Stimulated activated naive CD8-positive, alpha-beta T cell treated with anti-CD3 and anti-CD28 coated beads, Interleukin-15, Interleukin-2, amounts not matched to agents 100 ng/mL and 50 ng/mL, for 24 hours (primary cell): ENCODE data around the gene DISP2.

ENCODE experiments used
- H3K27ac Mint-ChIP-seq: one replicate; pipeline ENCODE4 v1.8.0; 2021; ENCODE audit warnings: mild to moderate bottlenecking, mixed read lengths
- H3K27me3 Mint-ChIP-seq: one replicate; pipeline ENCODE4 v1.8.0; 2021; ENCODE audit warnings: mixed read lengths
- H3K36me3 Mint-ChIP-seq: one replicate; pipeline ENCODE4 v1.8.0; 2021; ENCODE audit warnings: low read depth, mixed read lengths
- H3K4me1 Mint-ChIP-seq: one replicate; pipeline ENCODE4 v1.8.0; 2021; ENCODE audit warnings: low read depth, mixed read lengths
- H3K4me3 Mint-ChIP-seq: one replicate; pipeline ENCODE4 v1.8.0; 2021; ENCODE audit warnings: mild to moderate bottlenecking, mixed read lengths
- H3K9me3 Mint-ChIP-seq: one replicate; pipeline ENCODE4 v1.8.0; 2021; ENCODE audit warnings: mixed read lengths

The DISP2 gene

GRCh38 chr15:40399370-40399769 lies 41.4 kb downstream of the DISP2 start:
- Mint-ChIP-seq H3K36me3 (no peaks in the 10 kb centered on the region), H3K9me3 (no peaks in the 10 kb centered on the region), H3K27ac (no peak overlapping the region), H3K27me3 (no peaks in the 10 kb centered on the region), H3K4me3 (no peak overlapping the region), H3K4me1 (peaks cover 28% of the 10 kb centered on the region)

DNA sequence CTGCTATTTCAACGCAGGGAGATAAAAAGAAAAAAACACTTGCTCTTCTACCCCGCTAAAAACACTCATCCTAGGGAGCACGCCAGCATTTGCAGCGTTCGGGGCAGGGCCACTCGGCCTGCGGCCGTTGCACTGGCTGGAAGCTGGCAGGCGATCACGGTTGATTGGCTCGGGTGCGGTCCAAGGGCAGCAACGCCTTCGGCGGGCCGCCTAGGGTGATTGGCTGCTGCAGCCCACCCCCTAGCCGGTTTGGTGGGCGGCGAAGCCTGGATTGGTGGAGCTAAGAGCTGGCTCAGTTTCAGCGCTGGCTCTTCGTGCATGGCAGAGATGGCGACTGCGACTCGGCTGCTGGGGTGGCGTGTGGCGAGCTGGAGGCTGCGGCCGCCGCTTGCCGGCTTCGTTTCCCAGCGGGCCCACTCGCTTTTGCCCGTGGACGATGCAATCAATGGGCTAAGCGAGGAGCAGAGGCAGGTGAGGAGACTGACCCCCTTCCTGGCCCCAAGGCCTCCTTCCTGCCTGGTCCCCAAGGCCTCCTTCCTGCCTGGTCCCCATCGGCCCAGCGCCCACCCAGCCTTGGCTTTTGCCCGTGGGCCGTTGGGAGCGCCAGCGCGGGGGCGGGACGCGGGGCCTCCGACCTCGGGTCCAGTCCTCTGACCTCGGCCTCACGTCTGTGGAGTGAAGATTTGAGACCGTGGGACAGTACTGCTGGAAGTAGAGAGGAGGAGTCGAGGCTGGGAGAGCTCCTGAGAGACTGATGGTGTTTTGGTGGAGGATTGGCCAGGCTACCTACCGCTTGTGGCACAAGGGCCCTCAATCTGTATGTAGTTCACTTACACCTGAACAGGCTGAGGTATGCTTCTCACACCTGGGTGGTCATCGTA lies 47.7 kb downstream of the DISP2 start, which contains the start of gene IVD:
Gene IVD, plus strand, starts transcription at position 295 of the 881 bp plus-strand sequence. Its CDS starts 33 bp downstream, at position 328.
- Mint-ChIP-seq H3K4me3 (peak within 1 kb of the TSS; percentile 84), H3K36me3 (peaks cover 29% of the 10 kb centered on the region), H3K27ac (peak within 1 kb of the TSS; percentile 93), H3K4me1 (peaks cover 48% of the 10 kb centered on the region), H3K27me3 (no peaks in the 10 kb centered on the region), H3K9me3 (no peaks in the 10 kb centered on the region)

DNA sequence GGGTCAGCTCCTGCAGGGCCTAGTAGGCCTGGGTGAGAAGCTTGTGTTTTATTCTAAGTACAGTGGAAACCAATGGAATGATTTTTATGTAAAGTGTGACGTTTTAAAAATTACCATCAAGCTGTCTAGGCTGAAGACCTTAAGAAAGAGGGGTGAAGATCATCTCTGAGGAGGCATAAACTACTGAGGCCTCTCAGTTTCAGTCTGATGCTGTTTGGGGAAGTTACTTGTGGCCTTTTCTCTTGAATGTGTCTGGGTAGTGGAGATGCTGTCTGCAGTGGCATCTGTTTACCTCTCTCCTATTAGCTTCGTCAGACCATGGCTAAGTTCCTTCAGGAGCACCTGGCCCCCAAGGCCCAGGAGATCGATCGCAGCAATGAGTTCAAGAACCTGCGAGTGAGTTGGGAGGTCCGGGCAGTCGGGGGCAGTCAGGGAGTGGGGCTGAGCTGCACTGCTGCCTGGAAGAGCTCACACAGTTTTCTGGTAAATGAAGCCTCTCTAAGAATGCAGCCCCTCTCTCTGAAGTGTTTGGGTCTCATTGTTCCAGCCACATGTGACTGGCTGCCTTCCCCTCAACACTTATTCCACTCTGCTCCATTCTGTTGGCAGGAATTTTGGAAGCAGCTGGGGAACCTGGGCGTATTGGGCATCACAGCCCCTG lies 49.4 kb downstream of the DISP2 start:
- Mint-ChIP-seq H3K27me3 (no peaks in the 10 kb centered on the region), H3K36me3 (peaks cover 45% of the 10 kb centered on the region), H3K27ac (peak overlapping the region; percentile 15), H3K4me1 (peaks cover 48% of the 10 kb centered on the region), H3K9me3 (no peaks in the 10 kb centered on the region), H3K4me3 (peak overlapping the region; percentile 53)

DNA sequence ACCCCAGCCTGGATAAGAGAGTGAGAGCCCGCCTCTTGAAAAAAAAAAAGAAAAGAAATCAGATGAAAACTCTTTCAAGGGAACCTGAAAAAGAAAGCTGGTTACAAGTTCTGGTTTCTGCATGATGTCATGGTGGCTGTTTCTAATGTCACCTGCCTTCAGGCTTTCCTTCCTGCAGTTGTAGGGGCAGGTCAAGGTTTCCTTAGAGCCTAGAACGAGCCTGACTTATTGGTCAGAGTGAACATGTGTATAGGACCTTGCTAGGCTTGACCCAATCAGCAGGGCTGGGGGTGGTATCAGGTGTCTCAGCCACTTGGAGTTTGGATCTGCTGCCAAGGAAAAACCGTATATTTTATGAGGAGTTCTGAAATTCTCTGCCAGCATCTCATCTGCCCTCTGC lies 51.3 kb downstream of the DISP2 start:
- H3K27ac Mint-ChIP-seq, result no peak overlapping the region
- no peak overlapping the region for H3K4me3 Mint-ChIP-seq
- peaks cover 53% of the 10 kb centered on the region for H3K36me3 Mint-ChIP-seq

GRCh38 chr15:40410476-40410875 lies 52.5 kb downstream of the DISP2 start:
- no peaks in the 10 kb centered on the region for H3K9me3 Mint-ChIP-seq
- no peak overlapping the region for H3K27ac Mint-ChIP-seq
- peaks cover 60% of the 10 kb centered on the region for H3K36me3 Mint-ChIP-seq
- no peak overlapping the region for H3K4me3 Mint-ChIP-seq
- H3K4me1 Mint-ChIP-seq, result peaks cover 32% of the 10 kb centered on the region
- no peaks in the 10 kb centered on the region for H3K27me3 Mint-ChIP-seq

More for the DNA sequence above, 51.3 kb downstream of the DISP2 start:
- Mint-ChIP-seq H3K27me3 (no peaks in the 10 kb centered on the region), H3K4me1 (peaks cover 42% of the 10 kb centered on the region), H3K9me3 (no peaks in the 10 kb centered on the region)

DNA sequence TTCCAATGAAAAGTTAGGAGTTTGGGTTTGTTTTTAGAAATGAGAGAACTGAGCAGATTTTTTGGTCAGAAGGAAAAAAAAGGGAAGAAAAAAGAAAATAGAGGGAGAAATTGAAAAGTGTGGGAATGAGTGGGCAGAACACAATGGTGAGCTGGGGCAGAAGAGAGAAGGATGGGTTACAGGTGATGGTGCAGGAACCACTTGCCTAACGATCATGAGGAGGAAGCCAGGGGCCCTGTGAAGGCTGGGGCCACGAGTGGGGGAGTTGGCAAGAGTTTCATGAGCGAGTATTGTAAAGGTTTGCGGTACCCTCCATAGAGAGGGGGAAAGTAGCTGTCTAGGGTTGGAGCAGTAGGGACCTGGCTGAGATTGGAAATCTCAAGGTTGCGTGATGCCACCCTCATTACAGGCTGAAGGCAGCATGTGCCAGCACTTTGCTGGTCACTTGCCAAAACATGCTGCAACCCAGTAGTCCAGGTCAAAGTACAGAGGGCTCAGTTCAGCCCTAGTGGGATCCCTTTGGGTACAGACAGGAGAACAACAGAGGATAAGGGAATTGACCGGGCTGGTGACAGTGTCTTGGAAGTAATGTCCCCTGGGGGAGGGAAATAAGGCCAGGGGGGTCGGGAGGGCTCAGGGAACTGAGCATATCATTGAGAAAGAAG lies 54.2 kb downstream of the DISP2 start:
- peaks cover 59% of the 10 kb centered on the region for H3K36me3 Mint-ChIP-seq
- no peak overlapping the region for H3K27ac Mint-ChIP-seq
- H3K27me3 Mint-ChIP-seq, result no peaks in the 10 kb centered on the region
- peaks cover 20% of the 10 kb centered on the region for H3K4me1 Mint-ChIP-seq
- no peaks in the 10 kb centered on the region for H3K9me3 Mint-ChIP-seq
- no peak overlapping the region for H3K4me3 Mint-ChIP-seq

GRCh38 chr15:40413036-40413435 lies 55.0 kb downstream of the DISP2 start:
- Mint-ChIP-seq H3K27me3 (no peaks in the 10 kb centered on the region), H3K4me3 (no peak overlapping the region), H3K9me3 (no peaks in the 10 kb centered on the region), H3K4me1 (peaks cover 12% of the 10 kb centered on the region), H3K36me3 (peaks cover 58% of the 10 kb centered on the region), H3K27ac (no peak overlapping the region)

- H3K27me3 Mint-ChIP-seq, result no peaks in the 10 kb centered on the region
- H3K36me3 Mint-ChIP-seq, result peaks cover 52% of the 10 kb centered on the region
- H3K27ac Mint-ChIP-seq, result no peak overlapping the region
- H3K9me3 Mint-ChIP-seq, result no peaks in the 10 kb centered on the region
- no peak overlapping the region for H3K4me3 Mint-ChIP-seq
- no peaks in the 10 kb centered on the region for H3K4me1 Mint-ChIP-seq
Measured at GRCh38 chr15:40414816-40415215, 56.8 kb downstream of the DISP2 start.

DNA sequence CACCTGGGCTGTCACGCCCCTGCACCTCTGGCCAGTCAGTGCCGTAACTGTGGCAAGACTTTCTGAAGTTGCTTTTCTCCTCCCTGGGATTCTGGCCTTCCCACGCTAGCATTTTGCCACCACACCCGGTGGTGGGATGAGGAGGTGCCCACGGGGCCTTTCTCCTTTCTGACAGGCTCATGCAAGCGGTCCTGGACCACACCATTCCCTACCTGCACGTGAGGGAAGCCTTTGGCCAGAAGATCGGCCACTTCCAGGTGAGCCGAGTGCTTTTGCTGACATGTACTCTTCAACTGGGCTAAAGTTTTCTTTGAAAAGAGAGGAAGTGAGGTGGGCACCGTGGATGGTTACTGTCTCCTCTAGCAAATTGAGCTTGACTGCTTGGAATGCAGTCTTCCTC lies 57.2 kb downstream of the DISP2 start:
- Mint-ChIP-seq H3K4me1 (no peaks in the 10 kb centered on the region), H3K27ac (no peak overlapping the region), H3K9me3 (no peaks in the 10 kb centered on the region), H3K4me3 (no peak overlapping the region), H3K36me3 (peaks cover 49% of the 10 kb centered on the region), H3K27me3 (no peaks in the 10 kb centered on the region)

DNA sequence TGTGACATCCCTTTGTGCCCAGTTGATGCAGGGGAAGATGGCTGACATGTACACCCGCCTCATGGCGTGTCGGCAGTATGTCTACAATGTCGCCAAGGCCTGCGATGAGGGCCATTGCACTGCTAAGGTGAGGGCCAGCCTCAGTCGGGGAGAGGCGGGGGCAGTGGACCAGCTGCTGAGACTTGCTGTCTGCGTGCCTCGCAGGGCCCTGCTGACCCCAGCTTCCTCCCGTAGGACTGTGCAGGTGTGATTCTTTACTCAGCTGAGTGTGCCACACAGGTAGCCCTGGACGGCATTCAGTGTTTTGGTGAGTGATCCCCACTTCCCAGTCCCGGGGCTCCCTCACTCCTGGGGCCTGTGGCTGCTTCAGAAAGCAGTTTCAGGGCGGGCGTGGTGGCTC lies 58.0 kb downstream of the DISP2 start:
- H3K27ac Mint-ChIP-seq, result no peak overlapping the region
- H3K9me3 Mint-ChIP-seq, result no peaks in the 10 kb centered on the region
- H3K36me3 Mint-ChIP-seq, result peaks cover 41% of the 10 kb centered on the region

DNA sequence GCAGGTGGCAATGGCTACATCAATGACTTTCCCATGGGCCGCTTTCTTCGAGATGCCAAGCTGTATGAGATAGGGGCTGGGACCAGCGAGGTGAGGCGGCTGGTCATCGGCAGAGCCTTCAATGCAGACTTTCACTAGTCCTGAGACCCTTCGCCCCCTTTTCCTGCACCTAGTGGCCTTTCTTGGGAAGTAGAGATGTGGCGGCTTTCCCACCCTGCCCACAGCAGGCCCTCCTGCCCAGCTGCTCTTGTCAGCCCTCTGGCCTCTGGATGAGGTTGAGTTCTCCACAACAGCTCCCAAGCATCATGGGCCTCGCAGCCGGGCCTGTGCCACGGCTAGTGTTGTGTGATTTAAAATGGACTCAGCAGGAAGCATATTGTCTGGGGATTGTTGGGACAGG lies 60.1 kb downstream of the DISP2 start:
- no peak overlapping the region for H3K27ac Mint-ChIP-seq
- H3K27me3 Mint-ChIP-seq, result no peaks in the 10 kb centered on the region
- no peak overlapping the region for H3K4me3 Mint-ChIP-seq
- H3K9me3 Mint-ChIP-seq, result no peaks in the 10 kb centered on the region
- H3K36me3 Mint-ChIP-seq, result peaks cover 24% of the 10 kb centered on the region
- H3K4me1 Mint-ChIP-seq, result no peaks in the 10 kb centered on the region

More for the DNA sequence above, 58.0 kb downstream of the DISP2 start:
- no peak overlapping the region for H3K4me3 Mint-ChIP-seq
- H3K27me3 Mint-ChIP-seq, result no peaks in the 10 kb centered on the region
- no peaks in the 10 kb centered on the region for H3K4me1 Mint-ChIP-seq

DNA sequence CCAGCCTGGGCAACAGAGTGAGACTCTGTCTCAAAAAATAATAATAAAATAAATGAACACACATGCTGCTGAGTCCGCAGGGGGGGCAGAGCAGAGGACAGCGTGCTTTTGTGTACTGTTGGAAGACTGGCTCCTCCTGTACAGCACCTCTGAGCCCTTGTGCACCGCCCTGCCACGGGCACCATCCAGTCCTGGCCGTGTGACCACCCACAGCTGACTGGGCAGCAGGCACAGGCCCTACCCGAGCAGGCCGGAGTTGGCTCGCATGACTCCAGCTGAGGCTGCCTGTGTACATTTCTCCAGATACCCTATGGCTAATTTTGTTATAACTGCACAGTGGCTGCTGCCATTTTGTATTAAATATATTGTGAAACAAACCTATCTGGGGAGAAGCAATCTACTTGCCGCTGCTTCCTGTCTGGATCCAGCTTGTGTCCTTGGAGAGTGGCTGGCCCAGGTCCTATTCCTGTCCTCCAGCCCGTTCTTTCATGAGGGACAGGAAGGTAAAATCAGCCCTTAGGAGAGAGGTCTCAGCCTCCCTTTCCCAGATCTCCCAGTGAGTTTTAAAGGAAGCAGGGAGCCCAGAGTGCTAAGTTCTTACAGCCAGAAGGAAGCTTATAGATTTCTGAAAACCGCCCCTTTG lies 62.2 kb downstream of the DISP2 start:
- H3K4me1 Mint-ChIP-seq, result no peaks in the 10 kb centered on the region
- no peak overlapping the region for H3K27ac Mint-ChIP-seq
- no peaks in the 10 kb centered on the region for H3K27me3 Mint-ChIP-seq
- no peak overlapping the region for H3K4me3 Mint-ChIP-seq
- no peaks in the 10 kb centered on the region for H3K9me3 Mint-ChIP-seq
- H3K36me3 Mint-ChIP-seq, result peaks cover 16% of the 10 kb centered on the region

GRCh38 chr15:40420793-40421192 lies 62.8 kb downstream of the DISP2 start:
- Mint-ChIP-seq H3K27me3 (no peaks in the 10 kb centered on the region), H3K36me3 (peaks cover 10% of the 10 kb centered on the region), H3K4me3 (no peak overlapping the region), H3K4me1 (no peaks in the 10 kb centered on the region), H3K27ac (no peak overlapping the region), H3K9me3 (no peaks in the 10 kb centered on the region)

DNA sequence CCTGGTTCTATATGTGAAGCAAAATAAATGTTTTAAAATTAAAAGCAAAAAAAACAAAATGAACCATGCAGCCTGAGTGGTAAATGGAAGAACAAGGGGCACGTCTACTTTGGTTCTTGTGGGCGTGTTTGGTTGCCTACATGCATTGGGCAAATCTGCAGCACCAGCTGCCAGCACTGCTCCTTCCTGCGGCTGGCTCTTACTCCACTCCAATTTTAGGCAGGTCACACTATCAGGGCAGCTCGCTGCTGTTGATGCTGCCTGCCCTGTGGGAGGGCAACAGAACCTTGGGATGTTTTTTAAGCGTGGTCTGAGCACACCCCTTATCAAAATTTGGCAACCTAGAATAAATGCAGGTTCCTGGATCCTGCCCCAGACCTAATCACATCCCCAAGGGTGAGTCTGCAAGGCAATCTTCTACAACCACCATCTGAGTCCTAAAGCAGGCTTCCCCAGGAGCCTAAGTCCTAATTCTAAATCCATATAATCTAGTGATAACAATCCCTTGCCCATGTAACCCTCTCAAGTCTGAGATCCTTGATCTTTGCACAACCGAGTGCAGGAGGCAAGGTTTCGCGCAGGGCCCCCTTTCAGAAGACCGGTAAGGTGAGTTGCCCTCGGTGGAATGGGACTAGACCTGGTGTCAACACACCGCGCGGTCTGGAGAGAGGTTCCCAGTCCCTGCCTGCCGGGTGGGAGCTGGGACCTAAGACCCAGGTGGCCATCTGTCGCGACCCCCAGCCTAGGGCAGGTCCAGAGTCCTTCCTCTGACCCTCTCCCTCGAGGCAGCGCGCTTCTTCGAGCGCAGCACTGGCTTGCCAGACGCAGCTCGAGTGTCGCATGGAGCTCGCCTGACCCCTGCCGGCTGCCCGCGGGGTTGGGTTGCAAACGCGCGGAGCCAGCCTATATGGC lies 63.5 kb downstream of the DISP2 start:
- H3K36me3 Mint-ChIP-seq, result peaks cover 8% of the 10 kb centered on the region
- no peak overlapping the region for H3K4me3 Mint-ChIP-seq
- H3K9me3 Mint-ChIP-seq, result no peaks in the 10 kb centered on the region
- no peaks in the 10 kb centered on the region for H3K4me1 Mint-ChIP-seq
- H3K27ac Mint-ChIP-seq, result no peak overlapping the region
- H3K27me3 Mint-ChIP-seq, result no peaks in the 10 kb centered on the region
